Natural killer cell (primary cell): ENCODE data around the gene ARFGEF2. TPM values are rescaled to one million over a fixed set of nuclear protein-coding genes. Genes with fewer than 3 reads are reported as not detected.

Experiments
- ATAC-seq, 3 donors: fragments of 150-1000 bp in 2 of 3; fragments of 200-7000 bp in 1 of 3; cut with Tn5 transposase; 1 replicate in 1 of 3; 2 replicates in 2 of 3; pipeline ENCODE4 v1.10.0; 2021; ENCODE audit warnings: mild to moderate bottlenecking in 2 of 3, moderate library complexity in 2 of 3
- DNase-seq, 2 donors: peaks; one replicate each; pipeline versions ENCODE4 v3.0.0 to v3.0.0-alpha.2; 2013 to 2021; ENCODE audit warnings: mixed read lengths in 1 of 2
- H3K27ac ChIP-seq: one replicate; pipeline ENCODE4 v1.5.1; 2013; ENCODE audit warnings: mild to moderate bottlenecking, low read length
- H3K27me3 ChIP-seq: one replicate; pipeline ENCODE4 v1.6.1; 2013; ENCODE audit warnings: low read length; ENCODE audit not compliant: control insufficient read depth, insufficient read depth
- H3K36me3 ChIP-seq: one replicate; pipeline ENCODE4 v1.6.1; 2013; ENCODE audit warnings: low read length; ENCODE audit not compliant: control insufficient read depth, insufficient read depth
- H3K4me1 ChIP-seq: one replicate; pipeline ENCODE4 v1.6.1; 2013; ENCODE audit warnings: low read length; ENCODE audit not compliant: control insufficient read depth, insufficient read depth
- H3K4me3 ChIP-seq: one replicate; pipeline ENCODE4 v1.5.1; 2013; ENCODE audit warnings: low read length
- H3K9me3 ChIP-seq: one replicate; pipeline ENCODE4 v1.6.1; 2013; ENCODE audit warnings: low read length; ENCODE audit not compliant: control insufficient read depth, insufficient read depth
- H3K27ac Mint-ChIP-seq, 2 donors: one replicate each; pipeline ENCODE4 v1.8.0; 2022; ENCODE audit warnings: mild to moderate bottlenecking in 2 of 2, mixed read lengths in 2 of 2, moderate library complexity in 1 of 2
- H3K27me3 Mint-ChIP-seq, 2 donors: one replicate each; pipeline ENCODE4 v1.8.0; 2022; ENCODE audit warnings: low read depth in 2 of 2, mixed read lengths in 2 of 2
- H3K36me3 Mint-ChIP-seq: one replicate; pipeline ENCODE4 v1.8.0; 2022; ENCODE audit warnings: mixed read lengths
- H3K4me1 Mint-ChIP-seq, 2 donors: one replicate each; pipeline ENCODE4 v1.8.0; 2022; ENCODE audit warnings: mixed read lengths in 2 of 2
- H3K4me3 Mint-ChIP-seq: one replicate; pipeline ENCODE4 v1.8.0; 2022; ENCODE audit warnings: mild to moderate bottlenecking, moderate library complexity, mixed read lengths
- H3K9me3 Mint-ChIP-seq, 2 donors: one replicate each; pipeline ENCODE4 v1.8.0; 2022; ENCODE audit warnings: mixed read lengths in 2 of 2
- WGBS: methylation state at CpG from one replicate; pipeline ENCODE4 v1.1.7; 2013; ENCODE audit warnings: missing lambda C conversion rate; ENCODE audit not compliant: insufficient coverage; 5-methylcytosine and 5-hydroxymethylcytosine counted together
- intact Hi-C: fragments of 100-400 bp; cut with micrococcal nuclease; formaldehyde crosslinking; loops from one replicate; pipeline ENCODE4 v1.14.2; 2022
- total RNA-seq, 4 donors: library from RNA; stranded (reverse); fragments of 120-200 nt in 1 of 4; gene quantifications; one replicate each; pipeline versions ENCODE4 v1.2.3 to v1.2.4, GENCODE V29; 2013 to 2022
- TF ChIP-seq, protein P1 (sequence below): fragments of 200-600 bp; IDR thresholded peaks from one replicate; pipeline ENCODE4 v1.8.0; 2022; ENCODE audit warnings: antibody characterized with exemption

The ARFGEF2 gene
- total RNA-seq, 3 donors from 2014 or later (not counting 1 experiment from before 2014, with no cell fraction given) = 22.7 to 26.9 (median 26.9) TPM

DNA sequence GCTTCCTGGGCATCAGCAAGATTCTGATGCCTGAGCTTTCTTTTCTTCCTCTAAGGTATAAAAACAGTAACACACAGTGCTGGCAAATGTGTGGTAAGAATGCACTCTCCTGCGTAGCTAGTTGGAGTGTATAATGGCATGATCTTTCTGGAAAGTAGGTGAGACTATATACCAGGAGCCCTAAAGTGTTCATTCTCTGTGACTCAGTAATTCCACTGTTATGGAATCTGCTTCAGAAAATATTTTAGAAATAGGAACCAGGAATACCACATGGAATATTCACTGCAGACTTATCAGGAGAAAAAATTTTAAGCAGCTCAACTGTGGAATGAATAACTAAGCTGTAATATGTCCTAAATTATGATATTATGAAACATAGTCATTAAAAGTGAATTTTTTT is 107.7 kb downstream of the ARFGEF2 start:
- DNase-seq = no peak
- H3K36me3 ChIP-seq = peaks cover 70% of the 10 kb centered on the region
- Mint-ChIP-seq H3K36me3 (peaks cover 25% of the 10 kb centered on the region), H3K4me3 (no peak overlapping the region), H3K4me1 (peaks cover 0 to 2% of the 10 kb centered on the region in 2 donors), H3K27ac (no peak overlapping the region), H3K27me3 (no peaks in the 10 kb centered on the region), H3K9me3 (no peaks in the 10 kb centered on the region)
- TF ChIP-seq, protein P1, sequence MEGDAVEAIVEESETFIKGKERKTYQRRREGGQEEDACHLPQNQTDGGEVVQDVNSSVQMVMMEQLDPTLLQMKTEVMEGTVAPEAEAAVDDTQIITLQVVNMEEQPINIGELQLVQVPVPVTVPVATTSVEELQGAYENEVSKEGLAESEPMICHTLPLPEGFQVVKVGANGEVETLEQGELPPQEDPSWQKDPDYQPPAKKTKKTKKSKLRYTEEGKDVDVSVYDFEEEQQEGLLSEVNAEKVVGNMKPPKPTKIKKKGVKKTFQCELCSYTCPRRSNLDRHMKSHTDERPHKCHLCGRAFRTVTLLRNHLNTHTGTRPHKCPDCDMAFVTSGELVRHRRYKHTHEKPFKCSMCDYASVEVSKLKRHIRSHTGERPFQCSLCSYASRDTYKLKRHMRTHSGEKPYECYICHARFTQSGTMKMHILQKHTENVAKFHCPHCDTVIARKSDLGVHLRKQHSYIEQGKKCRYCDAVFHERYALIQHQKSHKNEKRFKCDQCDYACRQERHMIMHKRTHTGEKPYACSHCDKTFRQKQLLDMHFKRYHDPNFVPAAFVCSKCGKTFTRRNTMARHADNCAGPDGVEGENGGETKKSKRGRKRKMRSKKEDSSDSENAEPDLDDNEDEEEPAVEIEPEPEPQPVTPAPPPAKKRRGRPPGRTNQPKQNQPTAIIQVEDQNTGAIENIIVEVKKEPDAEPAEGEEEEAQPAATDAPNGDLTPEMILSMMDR = no peak
- no peak for ATAC-seq
- no peaks in the 10 kb centered on the region for H3K9me3 ChIP-seq
- WGBS = 100% methylated on average over 1 of the region's 1 CpG
- H3K27me3 ChIP-seq = no peaks in the 10 kb centered on the region
- H3K4me1 ChIP-seq = peaks cover 2% of the 10 kb centered on the region
- H3K27ac ChIP-seq = no peak overlapping the region
- no peak overlapping the region for H3K4me3 ChIP-seq
- intact Hi-C loops = no loop called here

DNA sequence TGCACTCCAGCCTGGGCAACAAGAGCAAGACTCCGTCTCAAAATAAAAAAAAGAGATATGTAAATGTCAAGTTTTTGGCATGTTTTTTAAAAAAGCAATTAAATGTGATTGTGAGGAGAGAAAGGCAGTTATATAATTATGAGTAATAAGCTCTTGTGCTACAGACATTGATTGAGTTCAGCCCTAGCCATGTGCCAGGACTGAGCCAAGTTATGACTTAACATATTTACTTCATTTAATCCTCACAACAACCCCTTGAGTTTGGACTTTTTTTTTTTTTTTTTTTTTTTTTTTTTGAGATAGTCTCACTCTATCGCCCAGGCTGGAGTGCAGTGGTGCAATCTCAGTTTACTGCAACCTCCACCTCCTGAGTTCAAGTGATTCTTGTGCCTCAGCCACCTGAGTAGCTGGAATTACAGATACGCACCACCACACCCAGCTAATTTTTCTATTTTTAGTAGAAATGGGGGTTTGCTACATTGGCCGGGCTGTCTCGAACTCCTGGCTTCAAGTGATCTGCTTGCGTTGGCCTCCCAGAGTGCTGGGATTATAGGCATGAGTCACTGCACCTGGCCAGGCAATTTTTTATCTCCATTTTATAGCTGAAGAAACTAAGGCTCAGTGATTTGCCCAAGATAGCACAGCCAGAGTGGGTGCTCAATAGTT is 109.6 kb downstream of the ARFGEF2 start:
- Mint-ChIP-seq H3K36me3 (peaks cover 18% of the 10 kb centered on the region), H3K4me1 (no peaks in the 10 kb centered on the region), H3K9me3 (no peaks in the 10 kb centered on the region), H3K4me3 (no peak overlapping the region), H3K27ac (no peak overlapping the region), H3K27me3 (no peaks in the 10 kb centered on the region)
- intact Hi-C loops = no loop called here
- Histone ChIP-seq H3K27me3 (no peaks in the 10 kb centered on the region), H3K9me3 (no peaks in the 10 kb centered on the region), H3K4me3 (no peak overlapping the region), H3K36me3 (peaks cover 58% of the 10 kb centered on the region), H3K4me1 (no peaks in the 10 kb centered on the region), H3K27ac (no peak overlapping the region)
- DNase-seq = no peak
- ATAC-seq = no peak
- 98% methylated on average over 4 of the region's 6 CpGs for WGBS
- TF ChIP-seq, protein P1 = no peak

DNA sequence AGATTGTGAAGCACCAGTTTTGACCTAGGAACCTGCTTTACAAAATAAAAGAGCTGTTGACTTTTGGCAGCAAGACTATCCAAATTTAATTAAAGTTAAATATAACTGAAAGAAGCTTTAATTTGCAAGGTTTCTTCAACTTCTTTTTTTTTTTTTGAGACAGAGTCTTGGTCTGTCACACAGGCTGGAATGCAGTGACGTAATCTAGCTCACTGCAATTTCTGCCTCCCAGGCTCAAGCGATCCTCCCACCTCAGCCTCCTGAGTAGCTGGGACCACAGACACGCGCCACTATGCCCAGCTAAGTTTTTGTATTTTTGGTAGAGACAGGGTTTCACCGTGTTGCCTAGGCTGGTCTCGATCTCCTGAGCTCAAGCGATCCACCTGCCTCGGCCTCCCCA is 110.9 kb downstream of the ARFGEF2 start:
- peaks cover 18% of the 10 kb centered on the region for H3K36me3 Mint-ChIP-seq

More for the DNA sequence above, 110.9 kb downstream of the ARFGEF2 start:
- Histone ChIP-seq H3K4me3 (no peak overlapping the region), H3K9me3 (no peaks in the 10 kb centered on the region), H3K36me3 (peaks cover 48% of the 10 kb centered on the region), H3K4me1 (peaks cover 3% of the 10 kb centered on the region), H3K27ac (no peak overlapping the region), H3K27me3 (no peaks in the 10 kb centered on the region)
- ATAC-seq = no peak
- WGBS = 100% methylated on average over 8 of the region's 8 CpGs
- no peak overlapping the region for H3K27ac Mint-ChIP-seq
- no peak for DNase-seq
- intact Hi-C loops = no loop called here
- no peaks in the 10 kb centered on the region for H3K27me3 Mint-ChIP-seq
- no peak overlapping the region for H3K4me3 Mint-ChIP-seq
- H3K4me1 Mint-ChIP-seq = no peaks in the 10 kb centered on the region
- TF ChIP-seq, protein P1 = no peak
- no peaks in the 10 kb centered on the region for H3K9me3 Mint-ChIP-seq
